Epithelial cell of esophagus (primary cell): ENCODE results near the gene STX1A.
A peak's percentile ranks its signal among the peaks of the same experiment; 100 is the strongest.
"Not testable (repeated sequence)": the region's sequence is repeated elsewhere in the genome, so short reads cannot be mapped to it uniquely, and the experiment has no call there.

ENCODE experiments used
- DNase-seq: peaks from one replicate; pipeline ENCODE4 v3.0.0; 2010; ENCODE audit warnings: low read depth
- H3K4me3 ChIP-seq: 2 replicates; pipeline ENCODE4 v1.5.1; 2011; ENCODE audit warnings: mild to moderate bottlenecking, low read length, control low read depth
- CTCF ChIP-seq: IDR thresholded peaks from 2 replicates; pipeline ENCODE4 v1.5.1; 2011; ENCODE audit warnings: low read depth, mild to moderate bottlenecking, low read length, control low read depth, inconsistent platforms; ENCODE audit not compliant: insufficient read depth; ENCODE audit errors: missing control alignments

STX1A gene

DNA sequence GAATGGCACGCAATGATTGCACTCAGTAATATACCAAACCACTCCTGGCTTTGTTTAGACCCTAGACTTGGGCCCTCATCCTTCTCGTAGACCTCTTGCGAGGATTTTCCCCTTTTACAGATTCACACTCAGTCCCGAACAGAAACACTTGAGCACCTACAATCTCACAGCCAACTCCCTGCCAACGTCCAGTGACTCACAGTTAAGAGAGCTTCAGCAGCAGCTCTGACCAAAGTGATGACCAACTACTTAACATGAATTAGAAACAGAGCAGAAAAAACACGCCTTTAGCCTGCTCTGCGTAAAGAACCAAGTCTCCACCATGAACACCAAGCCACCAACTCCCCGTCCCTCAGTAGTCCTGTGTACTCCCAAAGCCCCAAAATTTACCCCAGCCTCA is 38.4 kb downstream of the STX1A start:
- peak overlapping the region; percentile 0 for H3K4me3 ChIP-seq
- peak; percentile 72 for DNase-seq
- TF ChIP-seq CTCF, result no peak

DNA sequence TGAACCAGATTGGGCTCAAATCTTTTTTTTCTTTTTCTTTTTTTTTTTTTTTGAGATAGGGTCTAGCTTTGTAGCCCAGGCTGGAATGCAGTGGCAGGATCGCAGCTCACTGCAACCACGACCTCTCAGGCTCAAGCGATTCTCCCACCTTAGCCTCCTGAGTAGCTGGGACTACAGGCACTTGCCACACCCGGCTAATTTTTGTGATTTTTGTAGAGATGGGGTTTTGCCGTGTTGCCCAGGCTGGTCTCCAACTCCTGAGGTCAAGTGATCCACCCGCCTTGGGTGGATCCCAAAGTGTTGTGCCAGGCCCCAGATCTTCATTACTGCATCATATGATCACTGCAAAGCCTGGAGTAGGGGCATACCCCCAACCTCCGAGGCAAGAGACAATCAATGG is 39.0 kb downstream of the STX1A start:
- DNase-seq, result no peak
- no peak overlapping the region for H3K4me3 ChIP-seq
- no peak for TF ChIP-seq CTCF

DNA sequence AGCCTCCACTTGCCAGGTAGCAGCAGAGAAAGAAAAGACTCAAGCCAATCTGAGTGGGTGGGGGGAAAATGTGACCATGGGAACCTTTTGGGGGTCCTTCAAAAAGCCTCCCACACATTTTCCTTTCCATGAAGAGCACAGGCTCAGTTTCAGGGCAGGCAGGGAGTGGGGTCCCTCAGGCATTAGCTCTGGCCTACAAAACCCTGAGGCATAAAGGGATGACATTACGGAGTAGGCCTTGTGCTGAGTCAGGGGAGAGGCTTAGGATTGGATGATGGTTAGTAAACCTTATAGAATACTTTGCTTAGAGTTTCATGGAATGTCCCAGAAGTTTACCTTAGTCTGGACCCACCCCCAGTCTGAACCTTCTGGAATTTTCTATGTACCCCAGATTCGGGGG is 39.8 kb downstream of the STX1A start:
- no peak for TF ChIP-seq CTCF
- DNase-seq, result peak; percentile 11
- H3K4me3 ChIP-seq, result no peak overlapping the region

- no peak for TF ChIP-seq CTCF
- H3K4me3 ChIP-seq, result no peak overlapping the region
- DNase-seq, result no peak
These were observed 40.6 kb downstream of the STX1A start for GRCh38 chr7:73678862-73679261.

- H3K4me3 ChIP-seq, DNase-seq: not testable (repeated sequence)
These were observed 43.4 kb downstream of the STX1A start for GRCh38 chr7:73676062-73676461.

- TF ChIP-seq CTCF, result no peak
- DNase-seq, result no peak
- H3K4me3 ChIP-seq, result no peak overlapping the region
These were observed 44.9 kb downstream of the STX1A start for GRCh38 chr7:73674468-73675124.

DNA sequence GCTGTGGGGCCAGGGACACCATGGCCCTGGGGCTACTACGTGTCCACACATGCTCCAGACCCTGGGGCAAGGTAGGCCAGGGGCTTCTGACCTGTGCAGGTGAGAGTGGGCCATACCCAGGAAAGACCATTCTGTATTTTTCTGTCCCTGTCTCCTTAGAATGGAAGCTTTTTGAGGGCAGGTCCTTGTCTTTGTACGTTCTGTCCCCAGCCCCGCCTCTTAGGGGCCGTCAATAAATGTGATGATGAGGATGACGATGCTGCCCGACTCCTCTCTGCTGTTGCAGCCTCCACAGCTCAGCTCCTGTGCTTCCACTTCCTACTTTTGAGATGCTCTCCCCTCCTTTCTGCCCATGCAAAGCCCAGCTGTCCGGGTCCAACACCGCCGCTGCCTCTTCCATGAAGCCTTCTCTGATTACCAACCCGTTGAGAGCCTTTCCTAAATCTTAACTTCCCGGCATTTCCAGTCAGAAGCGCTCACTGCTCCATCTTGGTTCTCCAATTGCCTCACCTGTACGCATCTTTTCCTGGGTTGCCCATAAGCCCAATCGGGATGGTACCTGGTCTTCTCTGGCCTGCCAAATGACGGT is 47.5 kb downstream of the STX1A start:
- no peak overlapping the region for H3K4me3 ChIP-seq
- TF ChIP-seq CTCF, result no peak
- DNase-seq, result no peak
